Lower lobe of right lung (tissue), 2 donors: ENCODE measurements around the gene COL8A2. TPM values are rescaled to one million over a fixed set of nuclear protein-coding genes. Genes with fewer than 3 reads are reported as not detected.
A peak's percentile ranks its signal among the peaks of the same experiment; 100 is the strongest.

Experiments used
- ATAC-seq, 2 donors: fragments of 200-7000 bp; cut with Tn5 transposase; one replicate each; pipeline ENCODE4 v1.9.1; 2020 to 2022; ENCODE audit warnings: mild to moderate bottlenecking in 2 of 2, moderate library complexity in 2 of 2
- DNase-seq: peaks from one replicate; pipeline ENCODE4 v3.0.0-alpha.2; 2020
- H3K27ac ChIP-seq: fragments of 200-600 bp; one replicate; pipeline ENCODE4 v1.8.0; 2022
- H3K27me3 ChIP-seq: fragments of 200-600 bp; one replicate; pipeline ENCODE4 v1.8.0; 2022; ENCODE audit warnings: low read depth
- H3K36me3 ChIP-seq: fragments of 200-600 bp; one replicate; pipeline ENCODE4 v1.8.0; 2022; ENCODE audit warnings: mild to moderate bottlenecking
- H3K4me1 ChIP-seq: fragments of 200-600 bp; one replicate; pipeline ENCODE4 v1.8.0; 2022
- H3K4me3 ChIP-seq: fragments of 200-600 bp; one replicate; pipeline ENCODE4 v1.8.0; 2022; ENCODE audit warnings: mild to moderate bottlenecking
- H3K9me3 ChIP-seq: fragments of 200-600 bp; one replicate; pipeline ENCODE4 v1.8.0; 2022
- CTCF ChIP-seq: fragments of 200-600 bp; IDR thresholded peaks from one replicate; pipeline ENCODE4 v1.8.0; 2022; ENCODE audit warnings: antibody characterized with exemption, mild to moderate bottlenecking
- intact Hi-C: fragments of 100-400 bp; cut with DNase I; formaldehyde crosslinking; loops from one replicate; pipeline ENCODE4 v1.11.0; 2022
- total RNA-seq: library from RNA; stranded (reverse); fragmentation: NEBNext Ultra II Directional; extraction: Animal tissue kit (Norgen Biotek cat#: 25700); gene quantifications from one replicate; pipeline ENCODE4 v1.2.1, GENCODE V29; 2021
- donor health status: DM: no; HTN: yes; CAD: no; lungs with severe emphysema.

The COL8A2 gene
- total RNA-seq, 1 donor from 2014 or later: 24.4 TPM

DNA sequence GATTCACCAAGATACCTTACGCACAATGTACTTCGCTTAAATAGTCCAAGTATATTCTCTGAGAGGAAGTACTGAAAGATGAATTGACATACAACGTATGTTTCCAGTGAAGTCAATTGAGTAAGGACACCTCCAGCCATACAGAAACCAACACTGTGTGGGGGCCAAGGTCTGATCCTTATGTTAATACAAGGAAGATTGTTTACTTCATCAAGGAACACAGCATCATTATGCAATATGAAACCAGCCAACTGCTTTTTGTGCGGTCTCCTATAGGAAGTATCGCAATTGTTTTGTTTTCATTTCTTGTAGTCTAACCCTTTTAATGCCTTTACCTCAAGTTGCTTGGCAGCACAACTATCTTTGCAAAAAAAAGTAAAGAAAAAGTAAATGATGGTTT lies 69.3 kb downstream of the COL8A2 start:
- DNase-seq: no peak
- H3K27me3 ChIP-seq: no peaks in the 10 kb centered on the region
- no peaks in the 10 kb centered on the region for H3K9me3 ChIP-seq
- no peak overlapping the region for H3K27ac ChIP-seq
- no peak overlapping the region for H3K4me3 ChIP-seq
- intact Hi-C loops: no loop called here
- no peaks in the 10 kb centered on the region for H3K4me1 ChIP-seq
- no peak for TF ChIP-seq CTCF
- ATAC-seq: peak in 1 of 2 donors; percentile 37
- H3K36me3 ChIP-seq: peaks cover 22% of the 10 kb centered on the region

GRCh38 chr1:36053978-36054377 lies 71.0 kb downstream of the COL8A2 start:
- ATAC-seq: no peak
- DNase-seq: no peak
- Histone ChIP-seq H3K4me3 (no peak overlapping the region), H3K36me3 (peaks cover 23% of the 10 kb centered on the region), H3K27me3 (no peaks in the 10 kb centered on the region), H3K4me1 (no peaks in the 10 kb centered on the region), H3K9me3 (no peaks in the 10 kb centered on the region), H3K27ac (no peak overlapping the region)
- TF ChIP-seq CTCF: no peak
- intact Hi-C loops: no loop called here

DNA sequence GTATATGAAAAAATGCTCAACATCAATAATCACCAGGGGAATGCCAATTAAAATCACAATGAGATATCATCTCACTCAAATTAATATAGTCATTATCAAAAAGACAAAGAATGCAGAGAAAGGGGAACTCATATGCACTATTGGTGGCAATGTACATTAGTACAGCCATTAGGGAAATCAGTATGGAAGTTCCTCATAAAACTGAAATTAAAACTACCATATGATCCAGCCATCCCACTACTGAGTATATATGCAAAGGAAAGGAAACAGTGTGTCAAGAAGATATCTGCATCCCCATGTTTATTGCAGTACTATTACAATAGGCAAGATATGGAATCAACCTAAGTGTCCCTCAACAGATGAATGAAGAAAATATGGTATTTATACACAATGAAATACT lies 73.2 kb downstream of the COL8A2 start:
- Histone ChIP-seq H3K9me3 (no peaks in the 10 kb centered on the region), H3K4me1 (no peaks in the 10 kb centered on the region), H3K36me3 (peaks cover 33% of the 10 kb centered on the region), H3K27ac (no peak overlapping the region), H3K27me3 (no peaks in the 10 kb centered on the region), H3K4me3 (no peak overlapping the region)
- DNase-seq (no peak), ATAC-seq (no peak)
- intact Hi-C loops: no loop called here
- TF ChIP-seq CTCF: no peak

Other genes with a start within 250 kb of the COL8A2 start
- gene AGO1, start 242.0 kb downstream of the COL8A2 start, total RNA-seq: 26.9 TPM
- 33.9 TPM for gene AGO3, start 194.1 kb downstream of the COL8A2 start, total RNA-seq
- 9.3 TPM for gene TEKT2, start 41.1 kb downstream of the COL8A2 start, total RNA-seq
- gene ADPRS, start 36.3 kb downstream of the COL8A2 start, total RNA-seq: 32.4 TPM
- gene TRAPPC3, start 24.3 kb upstream of the COL8A2 start, total RNA-seq: 60.3 TPM
- gene MAP7D1, start 30.9 kb upstream of the COL8A2 start, total RNA-seq: 120 TPM
- gene THRAP3, start 99.2 kb upstream of the COL8A2 start, total RNA-seq: 81.0 TPM
- 8.5 TPM for gene SH3D21, start 181.1 kb upstream of the COL8A2 start, total RNA-seq
- 25.7 TPM for gene EVA1B, start 198.4 kb upstream of the COL8A2 start, total RNA-seq